Measurements from ENCODE around the gene SIRPD. TPM values are rescaled to one million over a fixed set of nuclear protein-coding genes. Genes with fewer than 3 reads are reported as not detected.

Gene SIRPD
- total and polyA plus RNA-seq, 2 of the 13 experiments (the other 11 are each of a cell fraction or from before 2014, with no cell fraction given), result not detected

DNA sequence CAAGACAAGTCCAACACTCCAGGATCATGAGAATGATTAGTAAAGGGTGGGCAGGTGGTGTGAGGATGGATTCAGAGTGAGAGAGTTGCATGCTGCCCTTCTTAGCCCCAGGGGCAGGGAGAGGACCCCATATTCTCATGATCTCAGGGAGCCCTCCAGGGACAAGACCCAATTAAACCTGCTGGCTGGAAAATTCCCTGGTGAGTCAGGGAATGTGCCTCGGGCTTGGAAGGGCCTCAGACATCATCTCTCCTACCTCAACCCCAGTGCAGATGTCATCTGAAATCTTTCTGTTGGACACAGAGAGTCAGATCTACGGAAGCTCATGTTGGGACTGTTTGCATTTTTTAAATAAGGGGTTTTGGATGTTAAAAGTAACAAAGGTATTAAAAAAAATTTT lies 9.2 kb upstream of the SIRPD start (continued):
- TF ChIP-seq, protein P1, sequence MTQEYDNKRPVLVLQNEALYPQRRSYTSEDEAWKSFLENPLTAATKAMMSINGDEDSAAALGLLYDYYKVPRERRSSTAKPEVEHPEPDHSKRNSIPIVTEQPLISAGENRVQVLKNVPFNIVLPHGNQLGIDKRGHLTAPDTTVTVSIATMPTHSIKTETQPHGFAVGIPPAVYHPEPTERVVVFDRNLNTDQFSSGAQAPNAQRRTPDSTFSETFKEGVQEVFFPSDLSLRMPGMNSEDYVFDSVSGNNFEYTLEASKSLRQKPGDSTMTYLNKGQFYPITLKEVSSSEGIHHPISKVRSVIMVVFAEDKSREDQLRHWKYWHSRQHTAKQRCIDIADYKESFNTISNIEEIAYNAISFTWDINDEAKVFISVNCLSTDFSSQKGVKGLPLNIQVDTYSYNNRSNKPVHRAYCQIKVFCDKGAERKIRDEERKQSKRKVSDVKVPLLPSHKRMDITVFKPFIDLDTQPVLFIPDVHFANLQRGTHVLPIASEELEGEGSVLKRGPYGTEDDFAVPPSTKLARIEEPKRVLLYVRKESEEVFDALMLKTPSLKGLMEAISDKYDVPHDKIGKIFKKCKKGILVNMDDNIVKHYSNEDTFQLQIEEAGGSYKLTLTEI (CRISPR knock-in tag; conservative IDR thresholded peaks at IDR 0.05), result no peak
- TF ChIP-seq MEF2D (CRISPR knock-in tag; IDR thresholded peaks at IDR 0.05) (no peak), NFIC (IDR thresholded peaks at IDR 0.05; ENCODE audit: low read length) (no peak), ZNF841 (CRISPR knock-in tag; IDR thresholded peaks at IDR 0.05; ENCODE audit: borderline replicate concordance) (no peak), ZNF143 (CRISPR knock-in tag; IDR thresholded peaks at IDR 0.05) (no peak), ARNT (IDR thresholded peaks at IDR 0.05) (no peak), ZNF337 (CRISPR knock-in tag; IDR thresholded peaks at IDR 0.05; ENCODE audit: borderline replicate concordance, low read depth) (no peak), SMARCE1 (IDR thresholded peaks at IDR 0.05; ENCODE audit: borderline replicate concordance) (no peak), ZIK1 (CRISPR knock-in tag; IDR thresholded peaks at IDR 0.05; ENCODE audit: borderline replicate concordance, low read depth) (no peak), ZNF160 (CRISPR knock-in tag; IDR thresholded peaks at IDR 0.05) (no peak), SOX6 (IDR thresholded peaks at IDR 0.05) (no peak), SOX6 (CRISPR knock-in tag; IDR thresholded peaks at IDR 0.05) (no peak), IRF2 (CRISPR knock-in tag; IDR thresholded peaks at IDR 0.05) (no peak), ZNF17 (CRISPR knock-in tag; IDR thresholded peaks at IDR 0.05) (no peak)
- TF ChIP-seq, protein P2, sequence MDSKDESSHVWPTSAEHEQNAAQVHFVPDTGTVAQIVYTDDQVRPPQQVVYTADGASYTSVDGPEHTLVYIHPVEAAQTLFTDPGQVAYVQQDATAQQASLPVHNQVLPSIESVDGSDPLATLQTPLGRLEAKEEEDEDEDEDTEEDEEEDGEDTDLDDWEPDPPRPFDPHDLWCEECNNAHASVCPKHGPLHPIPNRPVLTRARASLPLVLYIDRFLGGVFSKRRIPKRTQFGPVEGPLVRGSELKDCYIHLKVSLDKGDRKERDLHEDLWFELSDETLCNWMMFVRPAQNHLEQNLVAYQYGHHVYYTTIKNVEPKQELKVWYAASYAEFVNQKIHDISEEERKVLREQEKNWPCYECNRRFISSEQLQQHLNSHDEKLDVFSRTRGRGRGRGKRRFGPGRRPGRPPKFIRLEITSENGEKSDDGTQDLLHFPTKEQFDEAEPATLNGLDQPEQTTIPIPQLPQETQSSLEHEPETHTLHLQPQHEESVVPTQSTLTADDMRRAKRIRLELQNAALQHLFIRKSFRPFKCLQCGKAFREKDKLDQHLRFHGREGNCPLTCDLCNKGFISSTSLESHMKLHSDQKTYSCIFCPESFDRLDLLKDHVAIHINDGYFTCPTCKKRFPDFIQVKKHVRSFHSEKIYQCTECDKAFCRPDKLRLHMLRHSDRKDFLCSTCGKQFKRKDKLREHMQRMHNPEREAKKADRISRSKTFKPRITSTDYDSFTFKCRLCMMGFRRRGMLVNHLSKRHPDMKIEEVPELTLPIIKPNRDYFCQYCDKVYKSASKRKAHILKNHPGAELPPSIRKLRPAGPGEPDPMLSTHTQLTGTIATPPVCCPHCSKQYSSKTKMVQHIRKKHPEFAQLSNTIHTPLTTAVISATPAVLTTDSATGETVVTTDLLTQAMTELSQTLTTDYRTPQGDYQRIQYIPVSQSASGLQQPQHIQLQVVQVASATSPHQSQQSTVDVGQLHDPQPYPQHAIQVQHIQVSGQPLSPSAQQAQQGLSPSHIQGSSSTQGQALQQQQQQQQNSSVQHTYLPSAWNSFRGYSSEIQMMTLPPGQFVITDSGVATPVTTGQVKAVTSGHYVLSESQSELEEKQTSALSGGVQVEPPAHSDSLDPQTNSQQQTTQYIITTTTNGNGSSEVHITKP (CRISPR knock-in tag; IDR thresholded peaks at IDR 0.05; ENCODE audit: low read depth), result no peak
